IPS-NIHi11 (cell line): Measurements from ENCODE around the gene EXOC2.

Source experiments
- DNase-seq: peaks from one replicate; pipeline ENCODE4 v3.0.0; 2012; ENCODE audit warnings: mixed read lengths, low spot score

Gene EXOC2

DNA sequence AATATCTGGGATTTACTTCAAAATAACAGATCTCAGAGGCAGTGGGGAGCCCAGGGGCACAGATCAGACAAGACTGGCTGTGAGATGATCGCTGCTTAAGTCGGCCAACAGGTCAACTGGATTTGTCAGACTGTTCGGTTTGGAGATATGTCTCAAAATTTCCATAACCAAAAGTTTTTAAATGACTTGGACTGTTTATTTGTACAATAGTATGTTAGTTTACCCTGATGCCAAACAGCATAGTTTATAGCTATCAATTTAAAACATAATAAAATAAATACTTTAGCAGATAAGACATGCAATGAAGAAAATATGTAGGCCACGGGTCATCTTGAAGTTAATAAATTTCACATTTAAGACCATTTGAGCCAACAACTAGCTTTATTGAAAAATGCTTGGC, 174.7 kb downstream of the EXOC2 start:
- no peak for DNase-seq

DNA sequence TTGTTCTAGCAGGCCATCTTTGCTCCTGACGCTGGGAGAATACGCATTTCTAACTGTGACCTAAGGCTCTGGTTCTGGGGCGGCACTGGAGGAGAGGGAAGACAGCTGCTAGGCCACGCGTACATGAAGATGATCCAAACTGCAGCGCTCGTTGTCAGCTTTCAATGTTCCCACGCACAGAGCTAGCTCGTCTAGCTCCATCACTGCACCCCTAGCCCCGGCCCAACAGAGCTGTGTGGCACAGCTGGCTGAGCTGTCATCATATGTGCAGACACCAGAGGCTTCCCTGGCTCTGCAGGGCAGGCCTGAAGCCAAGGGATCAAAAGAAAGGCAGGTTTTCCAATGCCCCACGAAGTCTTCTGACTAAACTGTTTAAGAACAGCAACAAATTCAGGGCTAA, 176.7 kb downstream of the EXOC2 start:
- no peak for DNase-seq

DNA sequence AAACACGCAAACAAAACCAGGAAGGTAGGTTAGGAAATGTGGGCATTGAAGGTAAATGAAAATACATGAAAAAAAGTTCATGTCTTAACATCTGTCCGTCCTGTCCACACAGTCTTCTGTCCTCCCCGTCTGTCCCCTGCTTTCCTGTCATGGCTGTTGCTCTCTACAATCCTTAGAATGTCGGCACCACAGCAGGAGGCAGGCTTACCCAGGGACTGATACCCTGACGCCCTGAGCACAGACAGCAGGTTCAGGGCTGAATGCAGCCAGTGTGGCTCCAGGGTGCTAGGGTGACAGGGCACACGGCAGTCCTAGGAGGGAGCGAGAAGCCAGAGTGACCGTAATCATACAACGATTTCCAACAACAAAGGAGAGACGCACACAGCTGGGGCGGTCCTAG, 177.7 kb downstream of the EXOC2 start:
- peak; percentile 16 for DNase-seq

DNA sequence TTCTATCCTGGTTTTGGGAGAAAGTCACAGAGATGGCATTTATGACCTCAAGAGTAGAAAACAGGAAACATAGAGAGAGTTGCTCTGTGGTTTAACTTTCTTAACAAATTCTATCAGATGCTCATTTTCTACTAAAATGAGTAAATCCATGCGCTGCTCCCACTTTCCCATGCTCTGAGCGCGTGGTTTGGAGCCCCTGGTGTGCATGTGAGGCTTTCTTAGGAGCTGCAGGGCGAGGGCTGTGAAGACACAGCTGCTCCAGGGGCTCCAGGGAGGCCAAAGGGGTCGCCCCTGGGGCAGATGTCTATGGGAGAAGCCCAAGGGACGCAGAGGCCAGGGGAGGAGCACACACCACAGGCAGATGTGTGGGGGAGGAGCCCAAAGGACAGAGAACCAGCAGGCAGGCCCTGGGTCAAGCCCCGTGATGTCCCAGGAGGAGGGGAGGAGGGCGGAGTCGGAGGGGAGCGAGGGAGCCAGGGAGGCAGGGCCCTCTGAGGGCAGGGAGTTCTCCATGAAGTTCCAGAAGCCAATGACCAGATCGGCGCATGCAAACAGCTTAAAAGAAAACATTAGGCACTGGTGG, 178.5 kb downstream of the EXOC2 start:
- peak; percentile 41 for DNase-seq

DNA sequence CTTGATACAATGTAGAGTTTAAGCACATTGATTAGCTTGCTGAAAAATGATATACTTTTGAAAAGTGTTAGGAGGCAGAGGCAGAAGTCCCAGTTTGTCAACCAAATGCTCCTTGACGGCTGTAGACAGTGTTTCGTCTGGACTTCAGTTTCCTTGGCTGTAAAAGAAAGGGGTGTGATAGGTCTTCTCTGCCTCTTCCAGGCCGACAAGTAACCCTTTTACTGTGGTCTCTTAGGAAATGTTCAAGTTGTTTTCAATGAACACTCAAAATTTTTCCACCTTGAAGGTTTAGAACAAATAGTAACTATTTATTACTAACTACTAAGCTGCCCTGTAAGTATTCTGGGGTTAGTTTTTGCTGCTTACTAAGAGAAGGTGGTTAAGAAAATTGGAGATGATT, 179.0 kb downstream of the EXOC2 start:
- DNase-seq, result no peak

DNA sequence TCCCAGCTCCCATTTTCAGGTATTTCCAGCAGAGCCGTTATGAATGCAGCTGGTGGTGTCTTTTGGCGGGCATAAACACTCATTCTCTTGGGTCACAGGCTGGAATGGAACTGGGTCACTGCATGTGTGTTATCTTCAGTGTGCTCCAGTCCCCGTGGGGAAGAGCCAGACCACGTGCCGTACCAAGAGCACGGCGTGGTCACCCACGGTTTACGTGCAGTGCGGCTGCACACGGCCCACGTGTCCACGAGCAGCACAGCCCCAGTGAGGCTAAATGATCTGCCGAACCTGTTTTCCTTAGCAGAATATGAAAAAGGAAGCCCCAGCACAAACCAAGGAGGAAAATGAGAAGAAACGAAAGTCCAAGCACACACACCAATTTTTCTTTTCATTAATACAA, 179.9 kb downstream of the EXOC2 start:
- no peak for DNase-seq

DNA sequence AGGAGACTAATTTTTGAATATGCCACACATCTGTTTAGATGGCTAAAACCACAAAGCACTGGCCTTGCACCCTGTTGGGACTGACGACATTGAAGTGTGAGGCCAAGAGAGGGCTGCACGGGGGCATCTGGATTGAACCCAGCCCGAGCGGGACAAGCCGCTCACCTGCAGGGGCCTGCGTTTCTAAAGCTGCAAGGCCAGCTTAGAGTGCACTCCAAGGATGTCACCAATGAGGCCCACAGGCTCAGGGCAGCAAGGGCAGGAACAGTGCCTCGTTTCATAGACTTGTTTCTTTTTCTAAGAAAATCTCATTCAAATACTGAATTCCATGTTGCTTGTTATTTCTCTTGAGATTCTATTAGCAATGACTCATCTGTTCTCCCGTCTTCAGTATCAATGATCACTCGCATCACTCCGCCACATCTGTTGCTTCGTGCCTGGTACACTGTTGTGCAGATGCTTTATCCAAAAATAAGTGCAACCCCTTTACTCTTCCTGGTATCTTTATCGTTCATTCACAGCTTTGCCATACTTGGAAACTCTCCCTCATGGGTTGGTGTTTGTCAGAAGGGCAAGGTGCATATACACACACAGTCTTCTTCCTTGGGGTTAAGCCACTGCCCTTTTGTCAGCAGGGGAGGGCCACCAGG, 181.3 kb downstream of the EXOC2 start:
- DNase-seq, result no peak

DNA sequence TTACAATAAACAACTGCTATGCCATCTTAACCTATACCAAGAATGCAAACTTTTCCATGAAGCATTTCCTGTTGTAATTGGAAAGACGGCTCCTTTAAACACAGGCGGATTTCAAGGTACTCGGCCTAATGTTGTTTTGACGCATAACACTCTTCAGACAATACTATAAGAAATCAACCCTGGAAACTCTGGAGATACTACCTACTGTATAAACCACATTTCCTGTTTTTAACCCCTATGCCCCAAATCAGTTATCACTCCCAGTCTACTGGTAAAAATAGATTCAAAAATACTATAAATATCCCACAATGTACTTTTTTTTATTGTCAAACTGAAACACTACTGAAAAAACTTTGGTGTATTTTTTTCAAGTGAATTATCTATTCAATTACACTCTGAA, 183.3 kb downstream of the EXOC2 start:
- DNase-seq, result no peak

DNA sequence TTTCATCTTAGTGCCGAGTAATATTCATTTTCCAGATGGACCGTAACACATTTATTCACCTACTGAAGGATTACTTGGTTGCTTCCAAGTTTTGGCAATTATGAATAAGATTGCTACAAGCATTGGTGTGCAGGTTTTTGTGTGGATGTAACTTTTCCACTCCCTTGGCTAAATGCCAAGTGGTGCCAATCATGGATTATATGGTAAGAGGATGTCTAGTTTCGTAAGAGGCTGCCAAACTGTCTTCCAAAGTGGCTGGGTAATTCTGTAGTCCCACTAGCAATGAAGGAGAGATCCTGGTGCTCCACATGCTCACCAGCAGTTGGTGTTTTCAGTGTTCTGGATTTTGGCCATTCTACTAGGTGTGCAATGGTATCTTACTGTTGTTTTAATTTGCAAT, 184.3 kb downstream of the EXOC2 start:
- no peak for DNase-seq

DNA sequence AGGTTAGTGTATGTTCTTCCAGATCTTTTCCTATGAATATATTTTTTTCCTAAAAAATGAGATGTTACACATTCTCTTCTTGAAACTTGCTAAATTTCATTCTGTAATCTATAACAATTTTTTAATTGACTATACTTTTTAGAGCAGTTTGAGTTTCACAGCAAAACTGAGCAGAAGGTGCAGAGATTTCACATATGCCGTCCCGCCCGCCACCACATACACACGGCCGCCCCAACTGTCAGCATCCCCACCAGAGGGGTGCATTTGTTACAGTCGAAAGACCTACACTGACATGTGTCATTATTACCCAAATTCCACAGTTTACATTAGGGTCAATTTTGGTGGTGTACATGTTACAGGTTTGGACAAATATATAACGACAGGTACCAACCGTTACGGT, 184.9 kb downstream of the EXOC2 start:
- DNase-seq, result no peak

DNA sequence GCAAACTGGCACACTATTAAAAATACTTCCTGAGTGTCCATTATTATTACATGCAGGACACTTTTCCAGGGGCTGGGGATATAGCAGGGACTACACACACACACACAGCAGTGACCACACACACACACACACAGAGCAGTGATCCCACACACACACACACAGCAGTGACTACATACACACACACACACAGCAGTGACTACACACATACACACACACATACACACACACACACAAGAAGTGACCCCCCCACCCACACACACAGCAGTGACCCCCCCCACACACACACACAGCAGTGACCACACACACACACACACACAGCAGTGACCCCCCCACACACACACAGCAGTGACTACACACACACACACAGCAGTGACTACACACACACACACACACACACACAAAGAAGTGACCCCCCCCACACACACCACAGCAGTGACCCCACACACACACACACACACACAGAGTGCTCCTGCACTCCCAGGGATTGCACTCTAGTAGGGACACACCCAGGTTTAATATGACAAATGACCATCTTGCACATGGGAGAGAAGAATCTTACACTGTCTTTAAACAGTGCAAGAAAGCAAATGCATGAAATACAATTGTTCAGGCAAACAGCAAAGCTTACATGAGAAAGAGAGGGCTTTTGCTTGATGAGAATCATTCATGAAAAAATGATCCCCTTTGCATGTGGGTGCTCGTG, 185.9 kb downstream of the EXOC2 start:
- DNase-seq, result no peak

DNA sequence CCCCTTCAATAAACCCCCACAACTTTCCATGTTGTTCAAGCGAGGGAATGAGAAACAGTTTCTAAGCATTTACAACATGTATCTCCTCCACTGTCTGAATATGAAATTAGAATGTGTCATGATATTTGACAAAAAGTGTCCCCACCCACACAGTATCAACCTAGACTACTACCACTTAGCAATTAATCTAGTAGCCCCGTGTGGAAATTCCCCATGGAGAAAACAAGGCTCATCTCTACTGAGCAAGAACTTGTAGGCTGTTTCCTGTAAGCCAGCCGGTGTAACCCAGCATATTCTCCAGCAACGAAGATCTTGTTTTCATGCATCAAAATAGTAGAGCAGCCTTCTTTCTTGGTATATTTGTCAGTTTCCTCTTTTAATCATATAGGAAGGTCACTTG, 186.4 kb downstream of the EXOC2 start:
- no peak for DNase-seq

DNA sequence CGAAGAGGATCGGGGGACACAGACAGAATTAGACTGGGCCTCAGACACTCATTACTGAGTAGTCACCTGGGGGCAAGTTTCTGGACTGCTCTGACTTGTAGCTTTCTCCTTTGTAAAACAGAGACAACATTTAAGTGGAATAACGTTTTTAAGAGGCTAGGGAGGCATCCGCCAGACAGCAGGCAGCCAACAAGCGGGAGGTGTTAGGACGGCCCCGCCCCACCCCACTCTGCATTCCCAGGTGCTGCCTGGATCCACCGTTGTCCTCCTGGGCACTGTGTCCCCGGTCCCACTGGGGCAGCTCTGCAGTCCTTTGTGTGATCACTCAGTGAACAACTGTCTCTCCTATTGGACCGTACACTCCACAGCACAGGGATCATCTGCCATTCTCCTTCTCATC, 187.6 kb downstream of the EXOC2 start:
- DNase-seq, result no peak

DNA sequence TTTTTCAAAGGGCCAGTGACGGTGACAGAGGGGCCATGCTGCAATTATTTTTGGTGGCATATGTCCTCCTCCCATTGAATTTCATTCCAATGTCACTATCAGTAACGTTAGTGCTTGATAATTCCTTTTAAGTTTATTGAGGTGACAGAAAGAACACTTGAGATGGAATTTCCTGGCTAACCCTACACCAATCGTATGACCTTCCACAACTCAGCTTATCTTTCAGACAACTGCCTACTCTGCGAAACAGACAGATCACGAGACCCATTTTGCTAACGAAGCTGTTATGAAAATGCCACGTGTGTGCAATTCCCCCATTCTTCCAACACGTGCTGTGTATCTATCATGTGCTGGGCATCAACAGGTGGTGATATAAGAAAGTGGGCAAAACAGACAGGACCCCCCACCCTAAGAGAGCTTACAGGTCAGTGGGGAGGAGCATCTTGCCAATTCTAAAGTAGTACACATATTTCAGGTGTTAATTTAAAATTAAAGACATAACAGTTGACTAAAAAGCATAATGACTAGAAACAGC, 188.4 kb downstream of the EXOC2 start:
- no peak for DNase-seq

DNA sequence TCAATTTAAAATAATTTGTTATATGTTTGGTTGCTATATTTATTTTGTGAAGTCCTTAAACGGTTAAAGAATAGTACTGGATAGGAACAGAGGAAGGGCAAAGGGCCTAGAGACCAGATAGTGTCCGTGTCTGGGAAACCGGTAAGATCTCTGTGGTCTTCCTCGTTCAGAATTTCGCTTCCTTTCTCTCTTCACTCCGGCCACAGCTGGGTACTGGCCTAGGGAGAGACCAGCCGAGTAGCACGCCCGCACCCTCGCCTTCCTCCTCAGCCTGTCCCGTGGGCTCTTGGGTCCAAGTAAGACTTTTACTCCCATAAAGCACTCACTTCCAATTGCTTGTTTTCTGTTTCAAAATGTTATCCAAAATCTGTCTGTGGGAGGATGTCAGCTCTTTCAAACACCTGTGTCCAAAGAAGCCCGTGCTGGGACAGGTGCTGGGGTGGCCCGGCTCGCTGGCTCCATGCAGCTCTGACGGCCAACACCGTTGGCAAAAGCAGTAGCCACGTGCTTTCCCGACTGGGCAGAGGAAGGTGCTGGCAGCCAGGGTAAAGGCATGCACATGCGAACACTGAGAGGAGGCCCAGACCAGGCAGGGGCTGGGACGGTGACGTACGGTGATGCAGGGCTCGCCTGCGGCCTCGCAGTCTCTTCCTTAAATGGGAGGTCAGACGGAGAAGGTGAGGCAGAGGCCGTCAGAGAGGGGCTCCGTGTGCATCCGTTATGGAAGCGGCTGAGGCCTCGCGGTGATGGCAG, 189.2 kb downstream of the EXOC2 start:
- DNase-seq, result no peak

DNA sequence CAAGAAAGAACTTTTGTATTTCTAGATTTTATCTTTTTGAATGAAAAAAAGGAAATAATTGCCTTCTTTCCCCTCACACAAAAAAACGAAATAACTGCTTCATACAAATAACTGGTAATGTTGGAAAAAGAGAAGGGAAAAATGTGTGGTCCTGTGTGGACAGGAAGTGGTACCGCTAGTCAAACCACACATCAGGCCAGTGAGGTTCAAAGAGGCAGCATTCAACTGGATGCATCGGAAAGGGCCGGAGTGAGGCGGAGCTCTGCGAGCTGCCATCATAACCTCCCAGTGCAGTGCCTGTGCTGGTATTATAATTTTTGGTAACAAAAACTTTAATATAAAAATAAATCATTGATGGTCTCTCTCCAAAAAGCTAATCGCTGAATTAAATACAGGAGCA, 190.2 kb downstream of the EXOC2 start:
- no peak for DNase-seq

DNA sequence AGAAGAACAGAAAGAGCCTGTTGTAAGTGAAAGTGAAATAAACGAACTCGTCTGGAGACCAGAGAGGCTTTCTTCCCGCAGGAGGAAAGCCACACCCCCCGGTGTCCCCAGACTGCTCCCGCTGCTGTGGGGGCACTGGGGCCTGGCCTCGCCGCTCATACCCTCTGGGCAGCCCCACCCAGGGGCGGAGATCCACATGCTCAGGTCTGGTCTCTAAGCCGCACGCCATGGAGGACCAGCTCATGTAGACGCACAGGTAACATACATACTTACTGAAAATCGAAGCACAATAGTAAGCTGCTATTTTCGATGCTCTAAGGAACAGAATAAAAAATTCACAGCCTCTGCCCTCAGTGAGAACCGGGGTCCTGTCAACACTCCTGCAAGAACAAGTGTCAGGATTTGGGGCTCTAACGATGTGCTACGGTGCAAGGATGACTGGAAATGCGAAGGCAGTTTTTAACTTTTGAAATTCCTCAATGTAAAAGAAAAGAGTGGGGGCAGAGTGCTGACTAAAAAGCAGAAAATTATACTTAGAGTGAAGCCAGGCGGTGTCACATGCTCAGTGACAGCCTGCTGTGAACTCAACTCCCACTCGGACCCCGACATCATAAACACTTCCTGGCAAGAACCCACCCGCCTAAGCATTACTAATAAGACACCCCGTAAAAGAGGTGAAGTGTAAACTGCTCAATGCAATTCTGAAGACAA, 190.9 kb downstream of the EXOC2 start:
- no peak for DNase-seq

DNA sequence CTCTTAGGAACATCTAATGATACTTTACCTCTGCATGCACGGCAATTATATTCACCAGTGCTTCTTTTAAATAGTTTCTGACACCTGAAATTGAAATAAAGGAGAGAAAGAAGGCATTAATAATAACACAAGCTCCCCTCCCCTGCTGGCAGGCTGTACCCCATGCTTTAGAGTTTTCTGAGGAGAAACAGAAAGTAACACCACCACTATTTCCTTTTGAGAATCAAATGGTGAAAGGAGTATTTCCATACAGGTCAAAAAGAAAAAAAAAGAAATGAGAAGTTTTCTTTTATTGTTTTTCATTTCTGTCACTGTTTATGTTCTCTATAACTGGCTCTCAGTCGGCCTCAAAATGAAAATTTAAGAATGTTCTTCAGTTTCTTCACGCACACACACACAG, 193.3 kb downstream of the EXOC2 start:
- no peak for DNase-seq

DNA sequence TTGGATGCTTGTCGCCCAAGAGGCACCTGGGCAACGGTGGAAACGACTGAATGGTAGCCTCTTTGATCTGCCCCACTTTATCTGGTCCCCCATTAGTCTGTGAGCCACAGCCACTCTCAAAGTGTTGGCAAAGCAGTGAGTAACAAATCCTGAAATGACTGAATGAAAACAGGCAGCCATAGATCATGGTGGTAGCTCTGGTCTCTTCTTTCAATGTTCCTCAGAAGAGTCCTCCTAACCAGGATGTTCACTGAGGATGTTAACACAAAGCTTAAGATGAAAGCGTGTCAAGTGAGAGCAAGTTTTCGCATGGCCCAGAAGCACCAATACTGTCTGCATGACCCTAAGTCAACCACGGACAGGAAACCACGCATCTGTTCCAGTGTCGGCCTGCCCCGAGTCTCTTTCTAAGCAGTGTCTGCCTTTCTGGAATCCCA, 194.1 kb downstream of the EXOC2 start:
- no peak for DNase-seq

DNA sequence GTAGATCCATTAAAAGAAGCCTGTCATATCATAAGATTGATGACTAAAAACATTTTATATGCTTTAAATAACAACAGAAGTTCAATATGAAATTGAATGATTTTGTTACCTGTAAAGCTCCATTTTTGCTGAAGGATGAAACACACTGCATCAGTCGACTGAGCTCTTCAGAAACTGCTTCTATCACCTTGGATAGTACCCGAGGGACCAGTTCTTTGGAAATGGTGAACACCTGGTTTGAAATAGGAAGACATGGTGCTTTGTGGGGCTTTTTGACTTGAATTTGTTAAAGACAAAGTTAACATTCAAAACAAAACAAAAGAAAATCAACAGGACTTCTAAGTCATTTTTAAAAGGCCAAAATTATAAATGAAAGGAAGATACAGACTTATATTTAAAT, 195.7 kb downstream of the EXOC2 start:
- DNase-seq, result no peak

DNA sequence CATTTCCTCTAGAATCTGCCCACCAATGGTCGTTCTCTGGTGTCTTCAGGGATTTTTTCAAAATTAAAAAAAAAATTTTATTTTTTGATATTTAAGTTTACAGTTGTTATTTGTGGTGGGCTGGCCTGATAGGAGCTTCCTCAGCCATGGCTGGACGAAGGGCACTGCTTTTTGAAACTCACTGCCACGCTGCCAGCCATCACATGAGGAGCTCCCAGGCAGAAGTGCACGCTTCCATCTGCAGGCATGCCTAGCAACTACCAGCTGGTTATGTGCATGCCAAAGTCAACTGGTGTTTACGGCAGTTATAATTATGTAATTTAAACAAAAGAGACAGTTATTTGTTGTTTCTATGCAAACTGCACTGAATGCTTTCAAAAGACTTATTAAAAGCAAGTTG, 196.3 kb downstream of the EXOC2 start:
- DNase-seq, result no peak

DNA sequence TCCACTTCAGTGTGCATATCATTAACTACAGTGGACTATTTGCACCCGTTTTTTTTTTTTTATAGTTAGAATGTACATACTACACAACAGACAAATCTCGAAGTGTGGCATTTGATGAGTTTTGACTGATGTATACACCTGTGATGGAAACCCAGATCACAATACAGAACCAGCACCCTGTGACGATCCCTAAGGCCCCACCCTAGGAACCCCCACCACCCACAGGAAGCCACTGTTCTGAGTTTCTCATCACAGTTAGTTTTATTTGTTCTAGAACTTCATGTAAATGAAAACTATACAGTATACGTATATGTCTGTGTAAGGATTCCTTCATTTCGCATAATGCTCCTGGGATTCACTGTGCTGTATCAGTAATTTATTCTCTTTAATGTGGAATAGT, 198.5 kb downstream of the EXOC2 start:
- no peak for DNase-seq
